Measurements from ENCODE around the gene APBA2.

GRCh38 chr15:29123171-29123570 is 237.4 kb downstream of the APBA2 start:
- no peak for TF ChIP-seq CTCF (IDR thresholded peaks at IDR 0.05; ENCODE audit: low read length)
- no peak for TF ChIP-seq EZH2 (optimal IDR thresholded peaks at IDR 0.05; ENCODE audit: low read depth, low read length)

All from MM.1S (cell line).